ENCODE data around the gene RNF115. TPM values are rescaled to one million over a fixed set of nuclear protein-coding genes. Genes with fewer than 3 reads are reported as not detected.

RNF115 gene
- total RNA-seq, 1 experiment from 2014 or later, result 11.0 TPM

- Histone ChIP-seq H2BK15ac (ENCODE audit: low read depth, low read length) (no peak overlapping the region), H2BK12ac (ENCODE audit: insufficient read length, low read depth, low read length) (no peak overlapping the region), H3K79me1 (ENCODE audit: insufficient read depth, low read depth, low read length, poor library complexity, severe bottlenecking) (no peaks in the 10 kb centered on the region), H4K20me1 (ENCODE audit: control insufficient read depth, insufficient read depth, insufficient read length) (no peaks in the 10 kb centered on the region), H3K27me3 (ENCODE audit: insufficient read depth, low read length) (peaks cover 5% of the 10 kb centered on the region; the same call in 1 of the 2 replicates), H2BK20ac (ENCODE audit: low read depth, low read length, poor library complexity, severe bottlenecking) (no peak overlapping the region), H3K4ac (ENCODE audit: low read depth, low read length) (no peak overlapping the region), H3K4me2 (ENCODE audit: insufficient read depth, insufficient read length, low read length) (no peak overlapping the region), H3K14ac (ENCODE audit: insufficient read depth, low read length) (no peak overlapping the region), H4K8ac (replicated peaks; ENCODE audit: insufficient read length, low read depth, low read length) (no peak overlapping the region), H3K27ac (ENCODE audit: insufficient read length, low read depth, low read length) (no peak overlapping the region), H3K9me3 (ENCODE audit: control insufficient read depth, low read depth, low read length) (no peaks in the 10 kb centered on the region), H2BK5ac (ENCODE audit: insufficient read length, low read length) (no peak overlapping the region), H2AK5ac (ENCODE audit: insufficient read length, low read length) (no peak overlapping the region), H3K79me2 (ENCODE audit: insufficient read depth, low read length) (no peaks in the 10 kb centered on the region), H2BK120ac (ENCODE audit: low read depth, low read length, poor library complexity, severe bottlenecking) (no peak overlapping the region), H3K23ac (ENCODE audit: insufficient read length, low read depth, low read length) (no peak overlapping the region), H3K9ac (ENCODE audit: extremely low read depth, insufficient read length, low read length) (no peak overlapping the region), H3T11ph (ENCODE audit: low read length) (no peak overlapping the region), H3K56ac (ENCODE audit: insufficient read length, low read depth, low read length) (no peak overlapping the region), H3K23me2 (ENCODE audit: insufficient read length, low read depth, low read length, poor library complexity, severe bottlenecking) (peaks cover 11% of the 10 kb centered on the region), H4K91ac (ENCODE audit: insufficient read length, low read depth, low read length) (no peak overlapping the region), H3K18ac (ENCODE audit: insufficient read length, low read depth, low read length) (no peak overlapping the region), H2AFZ (ENCODE audit: low read length) (no peak overlapping the region), H4K5ac (ENCODE audit: insufficient read length, low read depth, low read length) (no peak overlapping the region), H3K4me1 (ENCODE audit: insufficient read depth, low read length) (no peaks in the 10 kb centered on the region; the same call in 1 of the 2 replicates)
- no peak overlapping the region for H3K4me3 Mint-ChIP-seq
- H3K27me3 Mint-ChIP-seq (ENCODE audit: low read depth), result peaks cover 16% of the 10 kb centered on the region
- TF ChIP-seq, protein P1, sequence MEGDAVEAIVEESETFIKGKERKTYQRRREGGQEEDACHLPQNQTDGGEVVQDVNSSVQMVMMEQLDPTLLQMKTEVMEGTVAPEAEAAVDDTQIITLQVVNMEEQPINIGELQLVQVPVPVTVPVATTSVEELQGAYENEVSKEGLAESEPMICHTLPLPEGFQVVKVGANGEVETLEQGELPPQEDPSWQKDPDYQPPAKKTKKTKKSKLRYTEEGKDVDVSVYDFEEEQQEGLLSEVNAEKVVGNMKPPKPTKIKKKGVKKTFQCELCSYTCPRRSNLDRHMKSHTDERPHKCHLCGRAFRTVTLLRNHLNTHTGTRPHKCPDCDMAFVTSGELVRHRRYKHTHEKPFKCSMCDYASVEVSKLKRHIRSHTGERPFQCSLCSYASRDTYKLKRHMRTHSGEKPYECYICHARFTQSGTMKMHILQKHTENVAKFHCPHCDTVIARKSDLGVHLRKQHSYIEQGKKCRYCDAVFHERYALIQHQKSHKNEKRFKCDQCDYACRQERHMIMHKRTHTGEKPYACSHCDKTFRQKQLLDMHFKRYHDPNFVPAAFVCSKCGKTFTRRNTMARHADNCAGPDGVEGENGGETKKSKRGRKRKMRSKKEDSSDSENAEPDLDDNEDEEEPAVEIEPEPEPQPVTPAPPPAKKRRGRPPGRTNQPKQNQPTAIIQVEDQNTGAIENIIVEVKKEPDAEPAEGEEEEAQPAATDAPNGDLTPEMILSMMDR (conservative IDR thresholded peaks at IDR 0.05), result no peak
- H3K9me3 Mint-ChIP-seq, result no peaks in the 10 kb centered on the region; a peak in 1 of 5 replicates
- DNase-seq, result no peak
- no CpG with 5 or more reads among the region's 4 CpGs for whole genome bisulfite sequencing (ENCODE audit: extremely low coverage, insufficient read length, low lambda C conversion rate)
- peaks cover 13 to 22% of the 10 kb centered on the region in 2 experiments for H3K4me1 Mint-ChIP-seq
- no peaks in the 10 kb centered on the region for H3K36me3 Mint-ChIP-seq (ENCODE audit: insufficient read depth in 1 of 3, low read depth in 3 of 3)
- H3K27ac Mint-ChIP-seq, result no peak overlapping the region
Measured at GRCh38 chr1:145868232-145868631, 44.3 kb upstream of the RNF115 start.
